Activated CD4-positive, alpha-beta memory T cell treated with anti-CD3 and anti-CD28 coated beads, Interleukin-2, amount 10 ng/mL, durations not matched to agents 7 days and 5 days (primary cell): Measurements from ENCODE around the gene KIRREL3. TPM values are rescaled to one million over a fixed set of nuclear protein-coding genes. Genes with fewer than 3 reads are reported as not detected.

ENCODE experiments used
- CTCF ChIA-PET: fragments of 350-600 bp; sonication (Branson Sonifier 250); formaldehyde crosslinking; loops from one replicate; lab custom pipeline; 2021; ENCODE audit warnings: antibody characterized with exemption, inconsistent platforms; lab: Charles Lee
- POLR2A ChIA-PET: fragments of 350-600 bp; sonication (Branson Sonifier 250); formaldehyde crosslinking; loops from one replicate; lab custom pipeline; 2021; ENCODE audit warnings: antibody characterized with exemption; lab: Charles Lee
- DNase-seq: peaks from one replicate; pipeline ENCODE4 v3.0.0-alpha.2; 2020
- H3K27ac Mint-ChIP-seq: one replicate; pipeline ENCODE4 v1.8.0; 2021; ENCODE audit warnings: mild to moderate bottlenecking, mixed read lengths
- H3K27me3 Mint-ChIP-seq: one replicate; pipeline ENCODE4 v1.8.0; 2021; ENCODE audit warnings: mixed read lengths
- H3K36me3 Mint-ChIP-seq: one replicate; pipeline ENCODE4 v1.8.0; 2021; ENCODE audit warnings: low read depth, mixed read lengths
- H3K4me1 Mint-ChIP-seq: one replicate; pipeline ENCODE4 v1.8.0; 2021; ENCODE audit warnings: mixed read lengths
- H3K4me3 Mint-ChIP-seq: one replicate; pipeline ENCODE4 v1.8.0; 2021; ENCODE audit warnings: mild to moderate bottlenecking, mixed read lengths
- H3K9me3 Mint-ChIP-seq: one replicate; pipeline ENCODE4 v1.8.0; 2021; ENCODE audit warnings: mixed read lengths
- total RNA-seq, 2 experiments: library from RNA; stranded (reverse); gene quantifications; one replicate each; pipeline ENCODE4 v1.2.3, GENCODE V29; 2021

Gene KIRREL3
- total RNA-seq, 2 experiments from 2014 or later, result not detected

DNA sequence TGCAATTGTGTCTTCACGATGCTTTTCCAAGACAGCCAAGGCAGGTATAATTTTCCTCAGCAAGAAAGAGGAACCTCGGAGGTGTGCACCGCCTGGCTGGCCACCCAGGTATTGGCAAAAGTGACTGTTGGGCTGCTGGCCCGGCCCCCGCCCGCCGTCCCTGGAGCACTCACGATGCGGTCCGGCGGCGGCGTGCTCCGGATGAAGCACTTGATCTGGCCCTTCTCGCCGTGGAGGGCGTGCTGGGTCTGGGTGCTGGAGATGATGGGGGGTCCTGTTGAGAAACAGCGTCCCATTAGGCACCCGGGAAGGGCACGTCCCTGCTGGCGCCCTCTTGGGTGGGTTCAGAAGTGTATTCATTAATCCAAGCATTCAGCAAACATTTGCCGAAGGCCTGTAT lies 560.3 kb downstream of the KIRREL3 start:
- H3K27ac Mint-ChIP-seq, result no peak overlapping the region
- H3K4me3 Mint-ChIP-seq, result no peak overlapping the region
- ChIA-PET CTCF (interaction anchor here (1.0 to 9.0 kb wide), 8 partner anchors 11 to 167 kb away, joined by 3 to 136 read pairs (median 4); partner anchors contain the start of gene ST3GAL4), POLR2A (interaction anchor here (1.8 kb wide), 1 partner anchor 41 kb away, joined by 5 read pairs; no protein-coding TSS in a partner anchor)
- H3K9me3 Mint-ChIP-seq, result no peaks in the 10 kb centered on the region
- H3K36me3 Mint-ChIP-seq, result no peaks in the 10 kb centered on the region
- no peak for DNase-seq
- peaks cover 11% of the 10 kb centered on the region for H3K27me3 Mint-ChIP-seq
- H3K4me1 Mint-ChIP-seq, result peaks cover 5% of the 10 kb centered on the region

DNA sequence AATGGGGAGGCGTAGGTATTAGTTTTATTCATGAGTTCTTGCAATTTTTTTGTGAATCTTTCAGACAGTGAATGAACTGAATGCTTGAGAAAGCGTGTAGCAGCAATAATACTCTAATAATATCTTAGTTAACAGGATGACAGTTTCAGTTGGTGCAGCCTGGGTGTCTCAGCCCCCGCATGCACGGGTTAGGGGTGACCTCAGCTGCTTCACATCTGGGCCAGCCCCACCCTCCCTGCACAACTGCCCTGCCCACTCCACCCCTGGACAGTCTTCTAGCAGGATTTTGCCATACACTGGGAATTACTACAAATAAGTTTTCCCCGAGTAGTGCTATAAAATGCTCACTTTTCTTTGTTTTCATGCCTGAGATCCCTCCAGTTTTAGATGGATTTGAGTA lies 561.9 kb downstream of the KIRREL3 start:
- H3K36me3 Mint-ChIP-seq, result no peaks in the 10 kb centered on the region
- peaks cover 5% of the 10 kb centered on the region for H3K4me1 Mint-ChIP-seq
- H3K9me3 Mint-ChIP-seq, result no peaks in the 10 kb centered on the region
- H3K27me3 Mint-ChIP-seq, result peaks cover 11% of the 10 kb centered on the region
- no peak overlapping the region for H3K4me3 Mint-ChIP-seq
- DNase-seq, result no peak
- CTCF ChIA-PET, result interaction anchor here (0.5 to 9.0 kb wide), 2 partner anchors 40 to 215 kb away, joined by 4 to 136 read pairs; no protein-coding TSS in a partner anchor
- H3K27ac Mint-ChIP-seq, result no peak overlapping the region
- POLR2A ChIA-PET, result no interaction called here

DNA sequence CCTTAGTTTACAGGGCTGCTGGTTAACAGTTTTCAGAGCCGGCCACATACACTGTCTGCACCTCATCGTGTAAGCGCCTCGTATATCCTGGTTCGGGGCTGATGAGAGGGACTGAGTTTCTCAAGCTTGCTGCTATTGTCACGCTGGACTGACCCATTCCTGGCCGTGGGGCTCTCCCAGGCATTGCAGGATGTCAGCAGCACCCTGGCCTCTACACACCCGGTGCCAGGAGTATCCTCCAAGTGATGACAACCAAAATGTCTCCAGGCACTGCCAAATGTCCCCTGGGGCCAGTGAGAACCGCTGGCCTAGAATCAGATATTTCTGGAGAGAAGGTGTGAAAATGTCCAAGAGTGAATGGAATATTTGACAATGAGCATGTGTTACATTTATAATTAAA lies 562.3 kb downstream of the KIRREL3 start:
- Mint-ChIP-seq H3K27me3 (peaks cover 11% of the 10 kb centered on the region), H3K36me3 (no peaks in the 10 kb centered on the region), H3K27ac (no peak overlapping the region), H3K9me3 (no peaks in the 10 kb centered on the region), H3K4me3 (no peak overlapping the region), H3K4me1 (peaks cover 5% of the 10 kb centered on the region)
- POLR2A ChIA-PET, result no interaction called here
- no peak for DNase-seq
- CTCF ChIA-PET, result interaction anchor here (0.5 kb wide), 1 partner anchor 215 kb away, joined by 4 read pairs; no protein-coding TSS in a partner anchor

DNA sequence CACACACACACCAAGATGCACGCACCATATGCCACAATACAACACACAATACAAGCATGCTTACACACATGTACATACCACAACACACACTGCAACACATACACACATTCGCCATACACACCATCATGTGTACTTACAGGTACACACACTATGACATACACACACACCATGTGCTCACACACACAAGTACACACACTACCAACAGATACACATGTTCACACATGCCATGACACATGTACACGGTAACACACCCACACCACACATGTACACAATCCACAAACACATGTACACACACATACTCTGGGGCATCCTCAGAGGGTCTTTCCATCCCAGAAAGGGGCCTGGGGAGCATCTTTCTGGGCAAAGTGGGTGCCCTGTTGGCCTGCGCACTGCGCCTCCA lies 562.8 kb downstream of the KIRREL3 start:
- H3K4me1 Mint-ChIP-seq, result peaks cover 5% of the 10 kb centered on the region
- H3K27ac Mint-ChIP-seq, result no peak overlapping the region
- H3K36me3 Mint-ChIP-seq, result no peaks in the 10 kb centered on the region
- DNase-seq, result no peak
- ChIA-PET POLR2A (no interaction called here), CTCF (no interaction called here)
- H3K27me3 Mint-ChIP-seq, result peaks cover 7% of the 10 kb centered on the region
- no peaks in the 10 kb centered on the region for H3K9me3 Mint-ChIP-seq
- no peak overlapping the region for H3K4me3 Mint-ChIP-seq

DNA sequence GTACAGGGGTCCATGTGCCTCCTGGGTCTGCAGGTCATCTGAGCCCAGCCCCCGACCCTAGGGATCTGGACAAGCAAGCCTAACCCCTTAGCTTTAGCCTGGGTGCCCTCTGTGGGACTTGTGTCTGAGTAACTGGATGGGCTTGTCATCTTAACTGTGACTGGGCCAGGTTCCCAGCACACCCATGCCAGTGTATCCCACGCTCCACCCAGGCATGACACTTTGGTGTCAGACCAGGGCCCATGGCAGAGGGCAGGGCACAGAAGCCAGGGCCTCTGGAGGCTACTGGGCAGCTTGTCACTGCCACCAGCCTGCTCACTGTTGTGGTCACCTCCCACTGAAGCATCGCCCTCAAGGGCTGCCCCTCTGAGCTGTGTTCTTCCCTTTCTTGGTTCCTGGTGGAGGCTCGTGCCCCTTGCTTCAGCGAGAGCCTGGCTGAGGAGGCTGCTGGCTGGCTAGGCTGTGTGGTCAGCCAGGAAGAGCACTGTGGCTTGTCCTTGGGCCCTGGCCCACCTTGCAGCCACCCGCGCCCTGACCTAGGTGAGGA lies 564.3 kb downstream of the KIRREL3 start:
- peaks cover 5% of the 10 kb centered on the region for H3K27me3 Mint-ChIP-seq
- CTCF ChIA-PET, result no interaction called here
- peaks cover 5% of the 10 kb centered on the region for H3K4me1 Mint-ChIP-seq
- no peak overlapping the region for H3K27ac Mint-ChIP-seq
- no peaks in the 10 kb centered on the region for H3K36me3 Mint-ChIP-seq
- DNase-seq, result no peak
- H3K4me3 Mint-ChIP-seq, result no peak overlapping the region
- POLR2A ChIA-PET, result no interaction called here
- H3K9me3 Mint-ChIP-seq, result no peaks in the 10 kb centered on the region

DNA sequence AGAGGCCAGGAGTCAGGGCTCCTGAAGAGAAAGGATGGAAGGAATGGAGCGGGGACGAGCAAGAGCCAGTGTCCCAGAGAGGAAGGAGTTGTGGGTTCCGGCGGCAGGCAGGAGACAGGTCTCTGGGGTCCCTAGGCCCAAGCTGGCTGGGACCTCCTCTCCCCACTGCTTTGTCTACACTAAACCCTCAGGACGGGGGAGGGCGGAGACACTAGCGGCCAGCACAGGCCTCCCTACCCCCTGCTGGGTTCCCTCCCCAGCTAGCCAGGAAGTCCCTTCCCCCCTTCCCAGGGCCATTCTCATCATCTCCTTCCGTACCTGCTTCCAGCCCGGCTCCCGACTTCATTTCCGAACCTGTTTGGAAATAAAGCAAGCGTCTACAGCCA lies 565.6 kb downstream of the KIRREL3 start:
- Mint-ChIP-seq H3K27me3 (no peaks in the 10 kb centered on the region), H3K9me3 (no peaks in the 10 kb centered on the region)
- CTCF ChIA-PET, result no interaction called here

DNA sequence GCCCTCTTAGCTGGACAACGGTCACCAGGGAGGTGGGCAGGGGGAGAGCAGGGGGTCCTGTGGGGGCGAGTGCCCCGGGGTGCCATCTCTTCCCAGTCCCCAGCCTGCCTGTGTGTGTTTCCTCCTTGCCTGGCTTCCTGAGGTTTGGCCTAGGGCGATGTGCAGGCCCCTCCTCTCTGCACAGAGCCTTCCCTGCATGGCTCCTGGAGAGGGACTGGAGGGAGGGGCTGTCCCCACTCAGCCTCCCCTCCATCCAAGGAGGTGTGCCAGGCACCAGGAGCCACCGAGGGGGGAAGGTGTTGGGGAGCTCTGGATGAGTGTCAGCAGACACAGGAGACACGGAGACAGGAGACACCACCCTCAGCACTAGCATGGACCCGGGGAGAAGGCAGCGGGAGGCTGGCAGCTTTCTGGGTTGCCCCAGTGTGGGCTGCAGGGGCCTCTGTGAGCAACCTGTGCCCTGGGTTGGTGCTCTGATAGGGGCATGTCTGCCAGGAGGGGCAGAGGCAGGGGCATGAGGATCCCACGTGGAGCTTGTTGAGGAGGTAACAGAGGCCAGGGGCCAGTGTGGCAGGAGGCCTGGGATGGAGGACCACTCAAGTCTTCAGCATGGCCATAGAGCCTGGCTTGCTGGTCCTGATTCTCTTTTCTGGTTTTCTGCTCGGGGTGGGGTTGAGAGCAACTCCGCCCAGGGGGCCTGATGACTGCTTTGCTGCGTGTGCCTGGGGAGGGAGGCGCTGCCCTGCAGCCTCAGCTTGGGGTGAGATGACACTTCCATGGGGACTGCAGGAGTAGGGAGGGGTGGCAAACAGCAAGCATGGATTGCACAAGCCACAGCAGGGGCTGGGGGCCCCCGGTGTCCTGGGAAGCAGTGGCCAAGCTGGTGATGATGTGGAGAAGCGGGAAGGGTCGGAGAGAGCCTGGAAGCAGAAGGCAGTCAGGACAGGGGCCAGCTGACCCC lies 566.3 kb downstream of the KIRREL3 start:
- no peak overlapping the region for H3K27ac Mint-ChIP-seq
- no peak for DNase-seq
- H3K4me3 Mint-ChIP-seq, result no peak overlapping the region
- no peaks in the 10 kb centered on the region for H3K4me1 Mint-ChIP-seq
- H3K27me3 Mint-ChIP-seq, result no peaks in the 10 kb centered on the region
- ChIA-PET POLR2A (no interaction called here), CTCF (interaction anchor here (1.0 to 1.5 kb wide), 2 partner anchors 8 to 125 kb away, joined by 3 to 4 read pairs; no protein-coding TSS in a partner anchor)
- H3K36me3 Mint-ChIP-seq, result no peaks in the 10 kb centered on the region
- H3K9me3 Mint-ChIP-seq, result no peaks in the 10 kb centered on the region

More for the DNA sequence above, 565.6 kb downstream of the KIRREL3 start:
- Mint-ChIP-seq H3K4me1 (no peaks in the 10 kb centered on the region), H3K36me3 (no peaks in the 10 kb centered on the region), H3K4me3 (no peak overlapping the region), H3K27ac (no peak overlapping the region)
- DNase-seq, result no peak
- POLR2A ChIA-PET, result no interaction called here

DNA sequence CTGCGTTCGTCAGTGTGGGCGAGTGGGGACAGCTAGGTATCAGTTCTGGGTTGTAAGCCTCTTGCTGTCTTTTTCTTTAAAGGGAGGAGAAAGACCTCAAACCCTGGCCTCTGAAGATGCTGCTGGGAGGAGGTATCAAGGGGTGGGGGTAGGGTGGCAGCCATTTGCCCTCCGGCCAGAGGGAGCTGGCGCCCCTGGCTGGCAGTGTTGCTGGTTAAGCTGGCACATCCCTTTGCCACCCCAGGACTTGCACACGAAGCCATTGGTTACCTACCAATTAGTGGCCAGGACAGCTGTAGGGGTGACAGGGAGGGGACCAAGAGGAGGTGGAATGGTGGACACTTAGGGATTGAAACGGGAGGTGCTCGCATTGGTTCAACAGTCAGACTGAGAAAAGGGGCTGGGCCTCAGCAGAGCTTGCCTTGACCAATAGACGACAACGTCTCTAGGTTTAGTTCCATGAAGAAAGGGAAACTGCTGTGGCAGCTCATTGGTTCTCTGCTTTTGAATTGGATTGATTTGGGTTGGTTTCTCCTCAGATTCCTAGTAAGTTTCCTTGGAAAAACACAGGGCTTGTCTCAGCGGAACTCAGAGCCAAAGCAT lies 567.2 kb downstream of the KIRREL3 start:
- DNase-seq, result no peak
- Mint-ChIP-seq H3K36me3 (no peaks in the 10 kb centered on the region), H3K9me3 (no peaks in the 10 kb centered on the region), H3K27me3 (no peaks in the 10 kb centered on the region), H3K27ac (no peak overlapping the region), H3K4me1 (no peaks in the 10 kb centered on the region), H3K4me3 (no peak overlapping the region)
- ChIA-PET POLR2A (no interaction called here), CTCF (interaction anchor here (1.5 to 2.0 kb wide), 2 partner anchors 9 to 47 kb away, joined by 4 to 10 read pairs; no protein-coding TSS in a partner anchor)

DNA sequence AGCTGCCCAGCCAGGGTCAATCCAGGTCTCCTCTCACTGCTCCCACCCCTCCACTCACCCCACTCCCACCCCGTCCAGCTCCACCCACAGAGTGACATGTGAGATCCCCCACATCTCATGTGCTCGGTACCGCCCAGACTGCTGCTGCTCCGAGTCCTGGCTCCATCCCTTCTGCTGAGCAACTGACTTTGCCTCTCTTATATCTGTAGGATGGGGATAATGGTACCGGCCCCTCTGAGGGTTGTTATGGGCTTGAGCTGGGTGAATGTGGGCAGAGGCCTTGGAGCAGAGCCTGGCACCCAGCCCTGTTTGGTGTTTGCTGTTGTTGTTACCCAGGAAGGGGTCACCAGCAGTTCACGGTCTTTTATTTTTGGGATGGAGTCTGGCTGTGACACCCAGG lies 568.0 kb downstream of the KIRREL3 start:
- Mint-ChIP-seq H3K27ac (no peak overlapping the region), H3K4me1 (no peaks in the 10 kb centered on the region), H3K9me3 (no peaks in the 10 kb centered on the region), H3K27me3 (no peaks in the 10 kb centered on the region), H3K36me3 (no peaks in the 10 kb centered on the region), H3K4me3 (no peak overlapping the region)
- ChIA-PET POLR2A (no interaction called here), CTCF (interaction anchor here (2.0 kb wide), 1 partner anchor 48 kb away, joined by 10 read pairs; no protein-coding TSS in a partner anchor)
- no peak for DNase-seq

DNA sequence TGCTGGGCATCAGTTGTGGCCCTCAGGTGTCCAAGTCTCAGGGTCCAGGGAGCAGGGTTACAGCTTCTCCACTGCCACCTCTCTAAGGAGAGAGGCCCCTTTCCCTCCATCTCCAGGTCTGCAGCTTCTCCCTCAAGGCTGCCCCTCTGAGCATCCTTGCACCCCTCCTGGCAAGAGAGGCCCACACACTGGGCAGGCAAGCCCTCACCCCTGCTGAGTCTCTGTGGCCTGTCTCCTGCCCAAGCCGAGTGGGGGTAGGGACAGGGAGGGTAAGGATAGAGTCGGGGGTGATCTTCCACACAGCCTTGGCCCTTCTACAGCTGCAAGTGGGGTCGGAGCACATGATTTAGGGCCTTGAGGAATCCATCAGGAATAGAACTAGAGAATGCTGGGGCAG lies 568.5 kb downstream of the KIRREL3 start:
- ChIA-PET POLR2A (no interaction called here), CTCF (interaction anchor here (2.0 kb wide), 1 partner anchor 49 kb away, joined by 10 read pairs; no protein-coding TSS in a partner anchor)
- Mint-ChIP-seq H3K27me3 (no peaks in the 10 kb centered on the region), H3K27ac (no peak overlapping the region), H3K4me3 (no peak overlapping the region), H3K4me1 (no peaks in the 10 kb centered on the region), H3K36me3 (no peaks in the 10 kb centered on the region), H3K9me3 (no peaks in the 10 kb centered on the region)
- DNase-seq, result no peak

DNA sequence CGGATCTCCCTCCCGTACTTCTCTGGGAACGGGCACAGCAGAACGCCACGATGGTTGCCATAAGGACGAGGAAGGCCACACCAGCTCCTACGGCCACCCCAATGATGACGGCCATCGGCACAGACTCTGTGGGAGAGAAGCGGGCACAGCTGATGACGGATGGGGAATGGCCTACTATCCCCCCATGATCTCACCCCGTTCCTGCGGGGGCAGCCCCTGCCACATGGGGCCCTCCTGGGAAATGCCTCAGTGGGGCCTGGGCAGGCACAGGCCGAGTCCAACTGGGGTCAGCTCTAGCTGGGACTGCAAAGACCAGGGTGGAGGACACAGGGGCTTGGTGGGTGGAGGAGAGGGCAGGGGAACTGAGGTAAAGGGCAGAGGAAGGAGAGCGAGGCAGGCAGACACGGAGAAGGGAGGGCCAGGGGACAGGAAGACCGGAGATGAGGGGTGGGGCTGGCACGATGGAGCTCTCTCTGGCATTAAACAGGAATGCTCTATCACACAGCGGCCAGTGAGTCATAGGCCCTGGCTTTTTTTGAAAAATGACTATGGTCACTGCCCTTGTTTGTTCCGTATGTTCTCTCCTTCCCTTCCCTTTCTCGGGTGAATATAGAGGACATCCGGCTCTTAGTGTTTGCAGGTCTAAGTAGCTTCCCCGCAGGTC lies 569.0 kb downstream of the KIRREL3 start:
- ChIA-PET CTCF (interaction anchor here (1.3 to 2.0 kb wide), 3 partner anchors 10 to 49 kb away, joined by 4 to 10 read pairs (median 5); no protein-coding TSS in a partner anchor), POLR2A (no interaction called here)
- H3K4me1 Mint-ChIP-seq, result no peaks in the 10 kb centered on the region
- no peaks in the 10 kb centered on the region for H3K27me3 Mint-ChIP-seq
- H3K36me3 Mint-ChIP-seq, result no peaks in the 10 kb centered on the region
- H3K4me3 Mint-ChIP-seq, result no peak overlapping the region
- no peaks in the 10 kb centered on the region for H3K9me3 Mint-ChIP-seq
- H3K27ac Mint-ChIP-seq, result no peak overlapping the region
- DNase-seq, result no peak

DNA sequence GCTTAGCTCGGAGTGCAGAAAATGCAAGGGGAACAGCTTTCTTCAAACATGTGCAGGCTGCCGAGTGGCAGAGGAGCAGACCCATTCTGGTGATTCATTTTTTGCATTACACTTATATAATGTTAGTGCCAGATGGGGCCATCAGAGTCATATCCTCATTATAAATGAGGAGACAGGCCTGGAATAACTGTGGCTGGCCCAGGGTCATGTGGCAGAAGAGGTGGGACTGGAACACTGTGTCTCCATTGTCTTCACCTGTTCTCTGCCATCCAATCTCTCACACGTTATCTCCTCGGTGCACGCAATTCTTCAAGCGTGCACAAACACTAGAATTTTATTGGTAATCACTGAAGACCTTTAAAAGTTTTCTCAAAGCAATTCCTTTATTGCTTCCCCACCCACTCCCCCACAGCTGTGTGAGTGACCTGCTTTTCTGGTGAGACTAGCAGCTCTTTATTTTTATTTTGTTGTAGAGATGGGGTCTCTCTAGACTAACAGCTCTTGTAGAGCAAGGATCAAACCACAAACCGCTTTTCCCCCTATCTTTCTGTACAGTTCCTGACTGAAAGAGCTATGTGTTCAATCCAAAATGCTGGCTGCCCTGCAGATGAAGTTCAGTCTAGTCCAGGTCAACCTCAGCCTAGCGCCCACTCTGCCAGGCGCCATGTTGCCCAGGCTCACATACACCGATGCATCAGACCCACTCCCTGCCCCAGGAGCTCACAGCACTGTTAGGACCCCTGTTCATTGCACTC lies 569.8 kb downstream of the KIRREL3 start:
- CTCF ChIA-PET, result interaction anchor here (1.3 to 1.5 kb wide), 2 partner anchors 11 kb away, joined by 4 to 5 read pairs; no protein-coding TSS in a partner anchor
- Mint-ChIP-seq H3K27ac (no peak overlapping the region), H3K4me1 (no peaks in the 10 kb centered on the region), H3K4me3 (no peak overlapping the region), H3K36me3 (no peaks in the 10 kb centered on the region), H3K27me3 (no peaks in the 10 kb centered on the region), H3K9me3 (no peaks in the 10 kb centered on the region)
- DNase-seq, result no peak
- POLR2A ChIA-PET, result interaction anchor here (0.8 kb wide), 1 partner anchor 50 kb away, joined by 4 read pairs; no protein-coding TSS in a partner anchor
